Retinal pigment epithelial cell (primary cell): ENCODE data around the gene G3BP2.

ENCODE experiments used
- DNase-seq: peaks from one replicate; pipeline ENCODE4 v3.0.0-alpha.2; 2010; ENCODE audit warnings: low read depth
- H3K4me3 ChIP-seq: 2 replicates; pipeline ENCODE4 v1.5.1; 2011; ENCODE audit warnings: mild to moderate bottlenecking, low read length, control low read depth, moderate library complexity
- CTCF ChIP-seq: conservative IDR thresholded peaks from 2 replicates; pipeline ENCODE4 v1.5.1; 2011; ENCODE audit warnings: low read depth, low read length, control low read depth, inconsistent platforms

G3BP2 gene

GRCh38 chr4:75629239-75629638, 44.0 kb downstream of the G3BP2 start:
- no peak for DNase-seq
- H3K4me3 ChIP-seq = no peak overlapping the region
- TF ChIP-seq CTCF = no peak

GRCh38 chr4:75623026-75623425, 50.2 kb downstream of the G3BP2 start:
- no peak for TF ChIP-seq CTCF
- H3K4me3 ChIP-seq = no peak overlapping the region
- DNase-seq = no peak

- no peak for TF ChIP-seq CTCF
- DNase-seq = no peak
- H3K4me3 ChIP-seq = no peak overlapping the region
Measured at GRCh38 chr4:75621715-75622114, 51.5 kb downstream of the G3BP2 start.

GRCh38 chr4:75612306-75612705, 60.9 kb downstream of the G3BP2 start:
- no peak for DNase-seq
- no peak overlapping the region for H3K4me3 ChIP-seq
- no peak for TF ChIP-seq CTCF

GRCh38 chr4:75605928-75606327, 67.3 kb downstream of the G3BP2 start:
- TF ChIP-seq CTCF = no peak
- no peak overlapping the region for H3K4me3 ChIP-seq
- DNase-seq = no peak

- TF ChIP-seq CTCF = no peak
- H3K4me3 ChIP-seq = no peak overlapping the region
- DNase-seq = no peak
Measured at GRCh38 chr4:75599647-75600046, 73.6 kb downstream of the G3BP2 start.

GRCh38 chr4:75598390-75598789, 74.8 kb downstream of the G3BP2 start:
- H3K4me3 ChIP-seq = no peak overlapping the region
- no peak for DNase-seq
- no peak for TF ChIP-seq CTCF
